ENCODE data around the gene ZBTB7C. TPM values are rescaled to one million over a fixed set of nuclear protein-coding genes. Genes with fewer than 3 reads are reported as not detected.

The ZBTB7C gene
- total and polyA plus RNA-seq, 10 of the 15 experiments (the other 5 are each of a cell fraction or from before 2014, with no cell fraction given): under 0.01 to 0.08 (median 0.01) TPM; not detected in 7

DNA sequence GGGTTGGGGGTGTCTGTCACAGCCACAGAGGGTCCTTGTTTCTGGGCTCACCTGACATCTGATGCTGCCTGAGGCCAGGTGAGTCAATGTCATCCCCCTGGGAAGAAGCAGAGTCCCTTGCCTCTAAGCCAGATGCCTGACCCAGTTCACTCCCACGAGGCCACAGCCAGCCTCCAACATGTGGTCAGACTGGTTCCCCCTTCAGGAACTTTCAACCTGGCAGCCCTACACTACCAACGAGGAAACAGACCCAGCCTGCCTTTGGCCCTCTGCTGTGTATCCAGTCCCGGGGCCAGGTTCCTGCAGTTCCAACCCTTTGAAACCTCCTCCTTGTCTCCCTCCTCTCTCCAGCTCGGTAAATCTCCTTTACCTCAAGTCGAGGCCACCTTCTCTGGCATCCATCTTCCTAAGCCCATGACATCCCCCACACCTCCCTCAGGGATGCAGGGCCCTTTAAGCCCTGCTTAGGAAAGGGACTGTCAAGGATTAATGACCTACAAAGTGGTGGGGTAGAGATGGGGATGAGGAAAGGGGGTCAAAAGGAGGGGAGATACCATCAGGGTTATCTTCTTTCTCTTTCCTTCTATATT, 429.5 kb downstream of the ZBTB7C start:
- FAIRE-seq (no peak), ATAC-seq (no peak), DNase-seq (ENCODE audit: low read depth, low spot score) (no peak)
- H3K27ac ChIP-seq (ENCODE audit: control insufficient read depth, insufficient read depth): no peak overlapping the region
- H3K27me3 ChIP-seq (replicated peaks in 1 of 2; ENCODE audit: control insufficient read depth in 2 of 2, insufficient read depth in 2 of 2, low read length in 1 of 2): no peaks in the 10 kb centered on the region; a peak in 1 of 4 replicates
- no peak for TF ChIP-seq KDM1A (IDR thresholded peaks at IDR 0.05; ENCODE audit: borderline replicate concordance)
- TF ChIP-seq, protein P1, sequence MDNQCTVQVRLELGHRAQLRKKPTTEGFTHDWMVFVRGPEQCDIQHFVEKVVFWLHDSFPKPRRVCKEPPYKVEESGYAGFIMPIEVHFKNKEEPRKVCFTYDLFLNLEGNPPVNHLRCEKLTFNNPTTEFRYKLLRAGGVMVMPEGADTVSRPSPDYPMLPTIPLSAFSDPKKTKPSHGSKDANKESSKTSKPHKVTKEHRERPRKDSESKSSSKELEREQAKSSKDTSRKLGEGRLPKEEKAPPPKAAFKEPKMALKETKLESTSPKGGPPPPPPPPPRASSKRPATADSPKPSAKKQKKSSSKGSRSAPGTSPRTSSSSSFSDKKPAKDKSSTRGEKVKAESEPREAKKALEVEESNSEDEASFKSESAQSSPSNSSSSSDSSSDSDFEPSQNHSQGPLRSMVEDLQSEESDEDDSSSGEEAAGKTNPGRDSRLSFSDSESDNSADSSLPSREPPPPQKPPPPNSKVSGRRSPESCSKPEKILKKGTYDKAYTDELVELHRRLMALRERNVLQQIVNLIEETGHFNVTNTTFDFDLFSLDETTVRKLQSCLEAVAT (IDR thresholded peaks at IDR 0.05): no peak
- TF ChIP-seq RELA (IDR thresholded peaks at IDR 0.05; ENCODE audit: borderline replicate concordance, partially characterized antibody): no peak
- TF ChIP-seq TCF12 (IDR thresholded peaks at IDR 0.05; ENCODE audit: low read depth, low read length): no peak
- TF ChIP-seq NR2F1 (conservative IDR thresholded peaks at IDR 0.05): no peak
- TF ChIP-seq SIN3A (IDR thresholded peaks at IDR 0.05; ENCODE audit: low read depth, low read length): no peak
- H3K4me2 ChIP-seq (ENCODE audit: control insufficient read depth, insufficient read depth): no peak overlapping the region
- ChIA-PET RAD21 (ENCODE audit: unreplicated experiment) (no interaction called here), CTCF (no interaction called here), SMC1A (ENCODE audit: uncharacterized antibody, unreplicated experiment) (no interaction called here), POLR2A (no interaction called here)
- BruUV-seq (replicated peaks): no TSS peak
- intact Hi-C loops (cut with micrococcal nuclease; ENCODE audit: unreplicated experiment) (no loop called here), in situ Hi-C loops (cut with MboI) (no loop called here)
- no peak overlapping the region for H3K4me3 ChIP-seq
- no peak overlapping the region for H2AFZ ChIP-seq (ENCODE audit: control insufficient read depth, low read depth, low read length)
- WGBS (ENCODE audit: insufficient coverage, insufficient replicate concordance, low lambda C conversion rate, missing lambda C conversion rate): 0% methylated on average over 4 of the region's 5 CpGs
- no peak overlapping the region for H3K9ac ChIP-seq (ENCODE audit: control insufficient read depth, insufficient read depth, low read length)
- H3K36me3 ChIP-seq (ENCODE audit: control insufficient read depth in 2 of 2, insufficient read depth in 2 of 2, low read length in 1 of 2): no peaks in the 10 kb centered on the region
- H3K79me2 ChIP-seq (ENCODE audit: control insufficient read depth, insufficient read depth, low read length): no peaks in the 10 kb centered on the region
- H3K4me1 ChIP-seq (ENCODE audit: control insufficient read depth, insufficient read depth, low read length): no peaks in the 10 kb centered on the region
- no peaks in the 10 kb centered on the region for H4K20me1 ChIP-seq (ENCODE audit: control insufficient read depth, insufficient read depth)
- H3K9me3 ChIP-seq (replicated peaks; ENCODE audit: control insufficient read depth, insufficient read depth, low read length): no peaks in the 10 kb centered on the region; the same call in 2 of the 3 replicates

- Histone ChIP-seq H3K4me1 (ENCODE audit: control insufficient read depth, insufficient read depth, low read length) (no peaks in the 10 kb centered on the region), H3K9ac (ENCODE audit: control insufficient read depth, insufficient read depth, low read length) (no peak overlapping the region), H3K79me2 (ENCODE audit: control insufficient read depth, insufficient read depth, low read length) (no peaks in the 10 kb centered on the region), H3K4me3 (no peak overlapping the region), H4K20me1 (ENCODE audit: control insufficient read depth, insufficient read depth) (no peaks in the 10 kb centered on the region), H3K9me3 (replicated peaks; ENCODE audit: control insufficient read depth, insufficient read depth, low read length) (no peaks in the 10 kb centered on the region; the same call in 2 of the 3 replicates), H3K27ac (ENCODE audit: control insufficient read depth, insufficient read depth) (no peak overlapping the region), H3K27me3 (replicated peaks in 1 of 2; ENCODE audit: control insufficient read depth in 2 of 2, insufficient read depth in 2 of 2, low read length in 1 of 2) (no peaks in the 10 kb centered on the region; a peak in 1 of 4 replicates), H3K4me2 (ENCODE audit: control insufficient read depth, insufficient read depth) (no peak overlapping the region), H3K36me3 (ENCODE audit: control insufficient read depth in 2 of 2, insufficient read depth in 2 of 2, low read length in 1 of 2) (no peaks in the 10 kb centered on the region), H2AFZ (ENCODE audit: control insufficient read depth, low read depth, low read length) (no peak overlapping the region)
- SMC1A ChIA-PET (ENCODE audit: uncharacterized antibody, unreplicated experiment): no interaction called here
- no peak for TF ChIP-seq RUNX3 (IDR thresholded peaks at IDR 0.05; ENCODE audit: low read length)
- TF ChIP-seq TARDBP (IDR thresholded peaks at IDR 0.05; ENCODE audit: borderline replicate concordance): no peak
- no peak for TF ChIP-seq HDGF (IDR thresholded peaks at IDR 0.05)
- no peak for TF ChIP-seq NFYA (IDR thresholded peaks at IDR 0.05; ENCODE audit: borderline replicate concordance, low read depth, low read length)
- DNase-seq (ENCODE audit: low read depth, low spot score) (no peak), FAIRE-seq (no peak), ATAC-seq (no peak)
- in situ Hi-C loops (cut with MboI): no loop called here
- POLR2A ChIA-PET: interaction anchor here (0.6 kb wide), 1 partner anchor 962 kb away, joined by 6 read pairs; no protein-coding TSS in a partner anchor
- intact Hi-C loops (cut with micrococcal nuclease; ENCODE audit: unreplicated experiment): no loop called here
- BruUV-seq (replicated peaks): no TSS peak
- WGBS (ENCODE audit: insufficient coverage, insufficient replicate concordance, low lambda C conversion rate, missing lambda C conversion rate): 59% methylated on average over 1 of the region's 1 CpG
- RAD21 ChIA-PET (ENCODE audit: unreplicated experiment): no interaction called here
- CTCF ChIA-PET: no interaction called here
Measured at GRCh38 chr18:47978603-47979002, 430.6 kb downstream of the ZBTB7C start.

Data from GM12878 (cell line).